SKM-1 (cell line): Measurements from ENCODE around the gene GNA15.

ENCODE experiments used
- DNase-seq: peaks from one replicate; lab custom pipeline; 2025; ENCODE audit not compliant: unreplicated experiment; lab: John Stamatoyannopoulos, UW

GNA15 gene

DNA sequence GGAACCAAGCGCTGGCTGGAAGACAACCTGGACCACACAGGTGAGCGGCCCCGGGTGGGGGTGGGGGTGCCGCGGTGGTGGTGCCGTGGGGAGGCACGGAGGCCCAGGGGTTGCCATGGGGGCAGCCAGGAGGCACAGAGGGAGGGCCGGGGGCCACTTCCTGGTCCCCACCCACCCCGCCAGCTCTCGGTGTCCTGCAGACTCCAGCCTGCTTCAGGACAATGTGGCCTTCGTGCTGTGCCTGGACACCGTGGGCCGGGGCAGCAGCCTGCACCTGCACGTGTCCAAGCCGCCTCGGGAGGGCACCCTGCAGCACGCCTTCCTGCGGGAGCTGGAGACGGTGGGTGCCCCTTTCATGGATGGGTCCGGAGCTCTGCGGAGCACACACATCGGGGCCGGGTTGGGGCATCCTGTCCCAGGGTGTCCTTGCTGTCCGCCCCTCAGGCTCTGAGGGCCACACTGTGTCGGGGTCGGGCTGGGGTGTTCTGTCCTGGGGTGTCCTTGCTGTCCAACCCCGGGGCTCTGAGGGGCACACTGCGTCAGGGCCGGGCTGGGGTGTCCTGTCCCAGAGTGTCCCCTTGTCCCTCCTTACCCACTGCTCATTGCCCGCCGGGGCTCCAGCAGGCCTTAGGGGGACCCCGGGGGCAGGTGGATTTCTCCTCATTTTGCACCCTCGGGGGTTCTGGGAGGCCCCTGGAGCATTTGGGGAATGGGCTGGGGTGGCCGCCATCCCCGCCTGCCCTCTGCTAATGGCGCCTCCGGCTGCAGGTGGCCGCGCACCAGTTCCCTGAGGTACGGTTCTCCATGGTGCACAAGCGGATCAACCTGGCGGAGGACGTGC, 68.2 kb downstream of the GNA15 start:
- DNase-seq: no peak

DNA sequence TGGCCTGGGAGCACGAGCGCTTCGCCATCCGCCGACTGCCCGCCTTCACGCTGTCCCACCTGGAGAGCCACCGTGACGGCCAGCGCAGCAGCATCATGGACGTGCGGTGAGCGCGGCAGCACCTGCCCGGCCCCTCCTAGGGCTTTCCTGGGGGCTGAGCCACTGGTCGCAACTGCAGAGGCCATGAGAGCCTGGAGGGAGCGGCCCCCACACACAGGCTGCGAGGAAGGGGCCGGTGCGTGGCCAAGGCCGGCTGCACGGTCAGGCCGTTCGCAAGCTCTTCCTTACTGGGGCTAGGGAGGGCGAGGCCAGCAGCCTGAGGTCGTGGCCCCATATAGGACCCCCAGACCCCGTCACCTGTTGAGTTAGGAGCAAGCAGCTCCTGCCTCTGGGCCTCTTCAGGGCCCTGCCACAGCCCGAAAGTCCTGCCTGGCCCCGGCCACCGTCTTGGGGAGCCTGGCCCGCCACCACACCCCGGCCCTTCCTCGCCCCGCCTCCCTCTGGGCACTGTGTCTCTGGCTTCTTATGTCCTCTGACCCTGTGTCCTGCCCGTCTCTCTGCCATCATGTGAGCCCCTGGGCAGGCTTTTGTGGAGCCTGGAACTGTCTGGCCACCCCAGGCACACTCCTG, 68.9 kb downstream of the GNA15 start:
- DNase-seq: no peak

DNA sequence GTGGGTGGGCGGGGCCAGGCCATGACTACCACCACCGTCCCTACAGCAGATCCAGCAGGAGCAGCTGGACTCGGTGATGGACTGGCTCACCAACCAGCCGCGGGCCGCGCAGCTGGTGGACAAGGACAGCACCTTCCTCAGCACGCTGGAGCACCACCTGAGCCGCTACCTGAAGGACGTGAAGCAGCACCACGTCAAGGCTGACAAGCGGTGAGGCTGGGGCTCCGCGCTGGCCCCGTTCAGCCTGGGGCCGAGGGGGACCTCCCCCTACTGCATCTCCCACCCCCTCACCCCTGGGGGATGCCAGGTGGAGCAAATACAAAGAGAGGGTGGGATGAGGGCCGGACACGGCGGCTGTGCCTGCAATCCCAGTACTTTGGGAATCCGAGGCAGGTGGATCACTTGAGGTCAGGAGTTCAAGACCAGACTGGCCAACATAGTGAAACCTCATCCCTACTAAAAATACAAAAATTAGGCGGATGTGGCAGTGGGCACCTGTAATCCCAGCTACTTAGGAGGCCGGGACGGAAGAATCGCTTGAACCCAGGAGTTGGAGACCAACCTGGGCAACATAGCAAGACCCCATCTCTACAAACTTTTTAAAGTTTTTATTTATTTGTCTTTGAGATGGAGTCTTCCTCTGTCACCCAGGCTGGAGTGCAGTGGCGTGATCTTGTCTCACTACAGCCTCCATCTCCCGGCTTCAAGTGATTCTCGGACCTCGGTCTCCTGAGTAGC, 70.6 kb downstream of the GNA15 start:
- DNase-seq: no peak

DNA sequence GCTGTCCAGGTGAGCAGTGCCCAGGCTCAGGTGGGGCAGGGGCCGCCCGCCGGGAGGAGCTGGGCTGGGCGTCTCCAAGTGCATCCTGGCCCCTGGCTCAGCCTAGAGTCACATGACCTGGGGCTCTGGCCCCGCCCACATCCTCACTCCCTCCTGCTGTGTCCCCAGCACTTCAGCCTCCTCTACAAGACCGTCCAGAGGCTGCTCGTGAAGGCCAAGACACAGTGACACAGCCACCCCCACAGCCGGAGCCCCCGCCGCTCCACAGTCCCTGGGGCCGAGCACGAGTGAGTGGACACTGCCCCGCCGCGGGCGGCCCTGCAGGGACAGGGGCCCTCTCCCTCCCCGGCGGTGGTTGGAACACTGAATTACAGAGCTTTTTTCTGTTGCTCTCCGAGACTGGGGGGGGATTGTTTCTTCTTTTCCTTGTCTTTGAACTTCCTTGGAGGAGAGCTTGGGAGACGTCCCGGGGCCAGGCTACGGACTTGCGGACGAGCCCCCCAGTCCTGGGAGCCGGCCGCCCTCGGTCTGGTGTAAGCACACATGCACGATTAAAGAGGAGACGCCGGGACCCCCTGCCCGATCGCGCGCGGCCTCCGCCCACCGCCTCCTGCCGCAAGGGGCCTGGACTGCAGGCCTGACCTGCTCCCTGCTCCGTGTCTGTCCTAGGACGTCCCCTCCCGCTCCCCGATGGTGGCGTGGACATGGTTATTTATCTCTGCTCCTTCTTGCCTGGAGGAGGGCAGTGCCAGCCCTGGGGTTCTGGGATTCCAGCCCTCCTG, 71.8 kb downstream of the GNA15 start:
- DNase-seq: no peak

DNA sequence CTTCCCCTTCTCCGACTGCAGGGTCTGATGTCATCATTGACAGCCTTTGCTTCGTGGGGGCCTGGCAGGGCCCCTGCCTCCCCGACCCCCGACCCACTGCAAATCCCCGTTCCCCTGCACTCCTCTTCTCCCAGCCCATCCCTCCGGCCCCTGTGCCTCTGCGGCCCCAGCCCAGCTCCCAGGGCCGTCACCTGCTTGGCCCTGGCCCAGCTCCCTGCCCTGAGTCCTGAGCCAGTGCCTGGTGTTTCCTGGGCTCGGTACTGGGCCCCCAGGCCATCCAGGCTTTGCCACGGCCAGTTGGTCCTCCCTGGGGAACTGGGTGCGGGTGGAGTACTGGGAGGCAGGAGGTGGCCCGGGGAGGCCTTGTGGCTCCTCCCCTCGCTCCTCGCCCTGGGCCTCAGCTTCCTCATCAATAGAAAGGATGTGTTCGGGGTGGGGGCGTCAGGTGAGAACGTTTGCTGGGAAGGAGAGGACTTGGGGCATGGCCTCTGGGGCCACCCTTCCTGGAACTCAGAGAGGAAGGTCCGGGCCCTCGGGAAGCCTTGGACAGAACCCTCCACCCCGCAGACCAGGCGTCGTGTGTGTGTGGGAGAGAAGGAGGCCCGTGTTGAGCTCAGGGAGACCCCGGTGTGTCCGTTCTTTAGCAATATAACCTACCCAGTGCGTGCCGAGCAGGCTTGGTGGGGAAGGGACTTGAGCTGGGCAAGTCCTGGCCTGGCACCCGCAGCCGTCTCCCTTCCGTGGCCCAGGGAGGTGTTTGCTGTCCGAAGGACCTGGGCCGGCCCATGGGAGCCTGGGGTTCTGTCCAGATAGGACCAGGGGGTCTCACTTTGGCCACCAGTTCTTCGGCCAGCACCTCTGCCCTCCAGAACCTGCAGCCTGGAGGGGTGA, 72.7 kb downstream of the GNA15 start:
- no peak for DNase-seq

- peak; percentile 25 for DNase-seq
Measured at GRCh38 chr19:3210347-3211017, 74.6 kb downstream of the GNA15 start.

- no peak for DNase-seq
Measured at GRCh38 chr19:3211191-3211590, 75.4 kb downstream of the GNA15 start.

DNA sequence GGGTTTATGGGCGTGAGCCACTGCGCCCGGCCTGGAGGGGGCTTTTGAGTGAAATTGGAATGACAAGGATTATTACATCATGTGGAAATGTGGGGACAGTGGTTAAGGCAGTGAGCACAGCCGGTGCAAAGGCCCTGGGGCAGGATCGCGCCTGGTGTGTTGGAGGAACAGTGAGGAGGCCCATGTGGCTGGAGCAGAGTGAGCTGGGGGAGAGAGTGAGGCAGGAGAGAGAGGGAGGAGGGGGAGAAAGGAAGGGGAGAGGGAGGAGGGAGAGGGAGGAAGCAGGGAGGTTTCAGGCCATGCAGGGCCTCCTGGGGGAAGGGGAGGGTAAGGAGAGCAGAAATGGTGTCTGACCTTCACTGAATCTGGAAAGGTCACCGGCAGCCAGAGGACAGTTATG, 77.3 kb downstream of the GNA15 start:
- no peak for DNase-seq
